WERI-Rb-1 (cell line): ENCODE results near the gene GSTO1.

Experiments
- DNase-seq: peaks from one replicate; pipeline ENCODE4 v3.0.0-alpha.2; 2020
- H3K27ac ChIP-seq: fragments of 250-450 bp; sonication (Bioruptor Pico); 2 replicates; pipeline ENCODE4 v1.5.1; 2020; ENCODE audit warnings: mild to moderate bottlenecking, moderate library complexity
- H3K27me3 ChIP-seq: fragments of 250-450 bp; sonication (Bioruptor Pico); 2 replicates; pipeline ENCODE4 v1.5.1; 2021; ENCODE audit warnings: mild to moderate bottlenecking, low read depth, moderate library complexity; ENCODE audit not compliant: insufficient read depth, severe bottlenecking
- H3K36me3 ChIP-seq: fragments of 250-450 bp; sonication (Bioruptor Pico); 2 replicates; pipeline ENCODE4 v1.5.1; 2020; ENCODE audit warnings: mild to moderate bottlenecking, moderate library complexity
- H3K4me3 ChIP-seq: 2 replicates; pipeline ENCODE4 v1.5.1; 2011; ENCODE audit warnings: low read depth, mild to moderate bottlenecking, control low read depth, low read length
- H3K9me3 ChIP-seq: fragments of 250-450 bp; sonication (Bioruptor Pico); 2 replicates; pipeline ENCODE4 v1.5.1; 2021; ENCODE audit warnings: mild to moderate bottlenecking, moderate library complexity; ENCODE audit not compliant: severe bottlenecking
- TF ChIP-seq, protein P1 (sequence below): IDR thresholded peaks from 2 replicates; pipeline ENCODE4 v1.5.1; 2011; ENCODE audit warnings: low read depth, mild to moderate bottlenecking, control low read depth, inconsistent platforms, low read length

The GSTO1 gene

DNA sequence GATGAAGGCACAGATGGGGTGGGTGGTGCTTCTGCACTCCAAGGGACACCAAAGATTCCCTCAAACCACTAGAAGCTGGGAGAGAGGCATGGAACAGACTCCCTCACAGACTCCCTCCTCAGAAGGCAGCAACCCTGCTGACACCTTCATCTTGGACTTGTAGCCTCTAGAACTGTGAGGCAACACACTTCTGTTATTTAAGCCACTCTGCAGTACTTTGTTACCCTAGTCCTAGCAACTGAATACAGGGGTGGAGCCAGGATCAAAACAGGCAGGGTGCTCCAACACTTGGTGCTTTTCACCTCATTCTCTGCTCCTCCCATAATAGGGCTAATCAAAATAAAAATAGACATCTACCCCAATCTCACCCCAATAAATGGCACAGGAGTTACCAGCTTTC, 2.3 kb upstream of the GSTO1 start:
- TF ChIP-seq, protein P1, sequence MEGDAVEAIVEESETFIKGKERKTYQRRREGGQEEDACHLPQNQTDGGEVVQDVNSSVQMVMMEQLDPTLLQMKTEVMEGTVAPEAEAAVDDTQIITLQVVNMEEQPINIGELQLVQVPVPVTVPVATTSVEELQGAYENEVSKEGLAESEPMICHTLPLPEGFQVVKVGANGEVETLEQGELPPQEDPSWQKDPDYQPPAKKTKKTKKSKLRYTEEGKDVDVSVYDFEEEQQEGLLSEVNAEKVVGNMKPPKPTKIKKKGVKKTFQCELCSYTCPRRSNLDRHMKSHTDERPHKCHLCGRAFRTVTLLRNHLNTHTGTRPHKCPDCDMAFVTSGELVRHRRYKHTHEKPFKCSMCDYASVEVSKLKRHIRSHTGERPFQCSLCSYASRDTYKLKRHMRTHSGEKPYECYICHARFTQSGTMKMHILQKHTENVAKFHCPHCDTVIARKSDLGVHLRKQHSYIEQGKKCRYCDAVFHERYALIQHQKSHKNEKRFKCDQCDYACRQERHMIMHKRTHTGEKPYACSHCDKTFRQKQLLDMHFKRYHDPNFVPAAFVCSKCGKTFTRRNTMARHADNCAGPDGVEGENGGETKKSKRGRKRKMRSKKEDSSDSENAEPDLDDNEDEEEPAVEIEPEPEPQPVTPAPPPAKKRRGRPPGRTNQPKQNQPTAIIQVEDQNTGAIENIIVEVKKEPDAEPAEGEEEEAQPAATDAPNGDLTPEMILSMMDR = no peak
- no peak for DNase-seq
- no peak overlapping the region for H3K4me3 ChIP-seq
- H3K27ac ChIP-seq = no peak overlapping the region
- no peaks in the 10 kb centered on the region for H3K27me3 ChIP-seq
- no peaks in the 10 kb centered on the region for H3K36me3 ChIP-seq
- no peaks in the 10 kb centered on the region for H3K9me3 ChIP-seq

DNA sequence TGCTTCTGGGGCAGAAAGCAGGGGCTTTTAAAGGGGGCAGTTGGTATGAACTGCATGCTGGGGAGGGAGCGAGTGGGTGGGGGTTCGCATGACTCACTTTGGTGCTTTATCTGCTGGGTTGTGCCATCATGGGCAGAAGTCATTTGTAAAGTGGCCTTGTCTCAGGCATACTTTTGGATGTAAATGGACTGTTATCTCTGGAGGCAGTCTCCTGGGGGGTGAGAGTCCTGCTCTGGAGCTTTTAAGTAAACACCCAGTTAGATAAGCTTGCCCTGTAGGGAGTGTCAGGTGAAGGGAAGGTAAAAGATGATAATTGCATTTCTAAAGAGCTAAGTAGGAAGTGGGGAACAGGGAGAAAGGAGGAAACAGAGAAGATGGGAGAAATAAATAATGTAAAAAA, 1.6 kb upstream of the GSTO1 start:
- DNase-seq = no peak
- Histone ChIP-seq H3K27me3 (no peaks in the 10 kb centered on the region), H3K27ac (no peak overlapping the region), H3K36me3 (peaks cover 7% of the 10 kb centered on the region), H3K9me3 (no peaks in the 10 kb centered on the region), H3K4me3 (no peak overlapping the region)
- TF ChIP-seq, protein P1 = no peak

DNA sequence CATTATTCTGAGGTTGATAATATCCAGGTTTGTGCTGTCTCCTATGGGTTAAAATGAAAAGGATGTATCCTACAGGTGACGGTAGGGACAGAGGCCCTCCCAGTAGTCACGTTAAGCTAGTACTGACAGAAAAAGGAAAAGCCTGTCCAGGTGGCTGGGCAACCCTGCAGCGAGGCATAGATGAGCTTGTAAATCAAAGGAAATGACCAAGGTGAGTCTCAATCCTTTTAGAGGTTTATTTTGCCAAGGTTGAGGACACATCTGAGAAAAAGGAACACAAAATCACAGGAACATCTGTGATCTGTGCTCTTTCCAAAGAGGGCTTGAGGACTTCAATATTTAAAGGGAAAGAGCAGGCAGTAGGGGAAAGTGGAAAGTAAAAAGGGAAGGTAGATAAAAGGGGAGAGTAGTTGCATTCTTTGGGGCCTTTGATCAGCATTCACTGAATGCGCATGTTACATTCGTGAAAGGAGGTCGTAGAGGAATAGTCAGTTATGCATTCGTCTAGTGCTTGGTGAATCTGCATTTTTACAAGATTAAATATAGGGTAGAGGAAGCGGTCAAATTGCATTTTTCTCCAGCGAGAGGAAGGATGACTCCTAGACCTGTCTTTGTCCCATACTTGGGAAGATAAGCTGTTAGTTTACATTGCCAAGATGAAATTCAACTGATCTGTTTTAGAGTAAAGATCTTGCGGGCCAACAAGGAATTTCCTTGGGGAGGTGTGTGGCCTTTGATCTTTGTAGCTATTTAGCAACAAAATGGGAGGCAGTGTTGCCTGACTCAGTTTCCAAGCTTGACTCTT, 884 bp upstream of the GSTO1 start:
- DNase-seq = no peak
- H3K27me3 ChIP-seq = no peaks in the 10 kb centered on the region
- no peaks in the 10 kb centered on the region for H3K9me3 ChIP-seq
- TF ChIP-seq, protein P1 = no peak
- peak overlapping the region; percentile 87; the same call in 1 of the 2 replicates for H3K27ac ChIP-seq
- no peak overlapping the region for H3K4me3 ChIP-seq
- peaks cover 14% of the 10 kb centered on the region for H3K36me3 ChIP-seq

DNA sequence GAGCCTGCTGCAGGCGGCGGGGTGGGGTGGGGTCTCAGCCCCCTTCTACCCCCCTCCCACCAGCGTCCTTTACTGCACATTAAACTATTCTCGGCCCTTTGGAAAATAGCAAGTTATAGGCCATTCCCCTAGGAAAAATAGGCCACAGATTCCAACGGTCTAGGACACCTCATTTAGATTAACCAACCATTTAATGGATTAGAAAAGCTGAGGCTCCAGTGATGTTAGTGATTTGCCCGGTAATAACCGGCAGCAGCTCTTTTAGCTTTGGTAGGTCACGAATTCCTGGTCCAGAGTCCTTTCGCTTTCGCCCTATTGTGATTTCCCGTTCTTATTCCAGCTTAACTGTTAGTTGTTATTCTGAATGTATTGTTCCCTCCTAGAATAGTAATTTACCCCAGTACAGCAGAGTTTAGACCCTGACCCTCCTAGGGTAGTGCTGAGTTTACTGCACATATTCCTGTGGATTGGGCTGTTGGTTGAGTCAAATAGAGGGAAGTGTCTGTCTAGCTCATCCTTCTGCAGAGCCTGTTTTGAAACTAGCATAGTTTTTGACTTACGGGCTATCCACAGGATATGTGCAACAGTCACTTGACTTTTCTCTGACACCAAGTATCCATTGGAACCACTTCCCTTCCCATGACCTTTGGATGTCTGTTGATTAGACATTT, 754 bp downstream of the GSTO1 start:
- Histone ChIP-seq H3K27ac (peak overlapping the region; percentile 87), H3K4me3 (peak overlapping the region; percentile 96), H3K27me3 (no peaks in the 10 kb centered on the region), H3K36me3 (peaks cover 31% of the 10 kb centered on the region), H3K9me3 (no peaks in the 10 kb centered on the region)
- TF ChIP-seq, protein P1 = no peak
- no peak for DNase-seq

DNA sequence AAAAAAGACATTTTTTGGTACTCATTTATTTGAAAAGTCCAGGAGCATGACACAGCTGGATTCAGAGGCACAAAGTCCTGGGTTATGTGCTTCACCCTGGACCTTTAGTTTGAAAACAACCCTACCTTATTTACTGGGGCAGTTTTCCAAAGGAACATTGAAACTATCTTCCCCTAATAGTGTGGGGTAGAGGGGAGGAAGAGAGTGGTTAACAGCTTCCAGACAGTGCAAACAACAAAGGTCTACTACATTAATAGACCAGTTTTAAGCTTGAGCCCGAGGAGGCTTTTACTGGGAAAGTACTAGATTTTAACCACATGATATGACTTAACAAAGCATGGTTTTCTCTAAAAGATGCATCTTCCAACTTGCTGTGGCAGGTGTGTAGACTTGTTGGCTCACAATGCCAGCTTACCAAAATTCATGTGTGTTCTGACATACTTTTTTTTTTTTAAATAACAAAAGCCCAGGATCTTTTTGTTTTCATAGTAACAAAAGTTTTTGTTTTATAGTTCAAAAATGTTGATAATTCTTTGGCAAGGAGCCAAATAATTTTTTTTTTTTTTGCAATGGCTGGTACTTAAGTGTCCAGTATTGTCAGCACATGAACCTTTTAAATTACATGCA, 1.8 kb downstream of the GSTO1 start:
- no peak overlapping the region for H3K27ac ChIP-seq
- no peak overlapping the region for H3K4me3 ChIP-seq
- no peak for DNase-seq
- H3K36me3 ChIP-seq = peaks cover 41% of the 10 kb centered on the region
- TF ChIP-seq, protein P1 = no peak
- no peaks in the 10 kb centered on the region for H3K27me3 ChIP-seq
- H3K9me3 ChIP-seq = no peaks in the 10 kb centered on the region
